Measurements from ENCODE around the gene DLGAP4.

GRCh38 chr20:36462440-36463211, 156.5 kb downstream of the DLGAP4 start:
- TF ChIP-seq, protein P1, sequence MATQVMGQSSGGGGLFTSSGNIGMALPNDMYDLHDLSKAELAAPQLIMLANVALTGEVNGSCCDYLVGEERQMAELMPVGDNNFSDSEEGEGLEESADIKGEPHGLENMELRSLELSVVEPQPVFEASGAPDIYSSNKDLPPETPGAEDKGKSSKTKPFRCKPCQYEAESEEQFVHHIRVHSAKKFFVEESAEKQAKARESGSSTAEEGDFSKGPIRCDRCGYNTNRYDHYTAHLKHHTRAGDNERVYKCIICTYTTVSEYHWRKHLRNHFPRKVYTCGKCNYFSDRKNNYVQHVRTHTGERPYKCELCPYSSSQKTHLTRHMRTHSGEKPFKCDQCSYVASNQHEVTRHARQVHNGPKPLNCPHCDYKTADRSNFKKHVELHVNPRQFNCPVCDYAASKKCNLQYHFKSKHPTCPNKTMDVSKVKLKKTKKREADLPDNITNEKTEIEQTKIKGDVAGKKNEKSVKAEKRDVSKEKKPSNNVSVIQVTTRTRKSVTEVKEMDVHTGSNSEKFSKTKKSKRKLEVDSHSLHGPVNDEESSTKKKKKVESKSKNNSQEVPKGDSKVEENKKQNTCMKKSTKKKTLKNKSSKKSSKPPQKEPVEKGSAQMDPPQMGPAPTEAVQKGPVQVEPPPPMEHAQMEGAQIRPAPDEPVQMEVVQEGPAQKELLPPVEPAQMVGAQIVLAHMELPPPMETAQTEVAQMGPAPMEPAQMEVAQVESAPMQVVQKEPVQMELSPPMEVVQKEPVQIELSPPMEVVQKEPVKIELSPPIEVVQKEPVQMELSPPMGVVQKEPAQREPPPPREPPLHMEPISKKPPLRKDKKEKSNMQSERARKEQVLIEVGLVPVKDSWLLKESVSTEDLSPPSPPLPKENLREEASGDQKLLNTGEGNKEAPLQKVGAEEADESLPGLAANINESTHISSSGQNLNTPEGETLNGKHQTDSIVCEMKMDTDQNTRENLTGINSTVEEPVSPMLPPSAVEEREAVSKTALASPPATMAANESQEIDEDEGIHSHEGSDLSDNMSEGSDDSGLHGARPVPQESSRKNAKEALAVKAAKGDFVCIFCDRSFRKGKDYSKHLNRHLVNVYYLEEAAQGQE (IDR thresholded peaks at IDR 0.05; ENCODE audit: insufficient replicate concordance, low read depth): no peak
- TF ChIP-seq POLR2AphosphoS5 (IDR thresholded peaks at IDR 0.05; ENCODE audit: low read depth): no peak
- TF ChIP-seq SPI1 (IDR thresholded peaks at IDR 0.05; ENCODE audit: borderline replicate concordance, low read depth): no peak
